Activated naive CD8-positive, alpha-beta T cell treated with anti-CD3 and anti-CD28 coated beads, Interleukin-2, amount 50 U/mL, for 24 hours (primary cell): Measurements from ENCODE around the gene ZFP90.
"Not testable (repeated sequence)": the region's sequence is repeated elsewhere in the genome, so short reads cannot be mapped to it uniquely, and the experiment has no call there.

Source experiments
- ATAC-seq: fragments of 150-1000 bp; cut with Tn5 transposase; one replicate; pipeline ENCODE4 v1.10.0; 2021
- DNase-seq: peaks from one replicate; pipeline ENCODE4 v3.0.0; 2021
- H3K27ac Mint-ChIP-seq: one replicate; pipeline ENCODE4 v1.8.0; 2021; ENCODE audit warnings: mild to moderate bottlenecking, mixed read lengths
- H3K27me3 Mint-ChIP-seq: one replicate; pipeline ENCODE4 v1.8.0; 2021; ENCODE audit warnings: mixed read lengths
- H3K36me3 Mint-ChIP-seq: one replicate; pipeline ENCODE4 v1.8.0; 2021; ENCODE audit warnings: low read depth, mixed read lengths
- H3K4me1 Mint-ChIP-seq: one replicate; pipeline ENCODE4 v1.8.0; 2021; ENCODE audit warnings: mixed read lengths
- H3K4me3 Mint-ChIP-seq: one replicate; pipeline ENCODE4 v1.8.0; 2021; ENCODE audit warnings: mild to moderate bottlenecking, moderate library complexity, mixed read lengths
- H3K9me3 Mint-ChIP-seq: one replicate; pipeline ENCODE4 v1.8.0; 2021; ENCODE audit warnings: mixed read lengths

The ZFP90 gene

DNA sequence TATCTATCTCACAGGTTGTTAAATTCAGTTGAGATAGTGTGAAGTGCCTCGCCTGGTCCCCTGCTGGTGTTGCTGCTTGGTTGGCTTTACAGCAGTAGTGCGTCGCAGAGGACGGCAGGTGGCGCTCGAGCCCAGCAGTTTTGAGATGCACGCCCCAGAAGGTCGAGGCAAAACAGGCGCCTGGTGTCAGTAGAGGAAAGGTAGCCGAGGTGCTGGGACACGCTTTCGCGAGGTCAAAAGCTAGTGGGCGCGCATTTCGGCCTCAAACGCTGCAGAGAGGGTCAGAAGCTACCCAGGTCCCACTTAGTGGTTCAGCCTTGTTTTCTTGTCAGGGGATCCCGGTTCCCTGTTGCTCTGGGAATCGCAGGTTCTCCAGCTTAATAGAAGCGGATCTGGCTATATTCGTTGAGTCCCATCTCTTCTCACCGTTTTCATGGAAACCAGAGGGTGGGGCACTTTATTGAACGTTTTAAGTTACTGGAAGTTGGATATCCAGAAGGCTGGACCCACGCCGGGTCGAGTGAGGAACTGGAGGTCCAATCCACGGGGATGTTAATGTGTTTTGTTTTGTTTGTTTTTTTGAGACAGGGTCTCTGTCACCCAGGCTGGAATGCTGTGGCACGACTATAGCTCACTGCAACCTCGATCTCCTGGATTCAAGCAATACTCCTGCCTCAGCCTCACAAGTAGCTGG is 10.3 kb upstream of the ZFP90 start:
- peak overlapping the region; percentile 35 for H3K27ac Mint-ChIP-seq
- DNase-seq, result peak; percentile 87

GRCh38 chr16:68529608-68529930 is 9.5 kb upstream of the ZFP90 start:
- Mint-ChIP-seq H3K27ac (peak overlapping the region; percentile 52), H3K4me3 (peak overlapping the region; percentile 77), H3K9me3 (peaks cover 9% of the 10 kb centered on the region), H3K36me3 (peaks cover 12% of the 10 kb centered on the region), H3K4me1 (peaks cover 17% of the 10 kb centered on the region), H3K27me3 (no peaks in the 10 kb centered on the region)
- DNase-seq, result no peak
- peak; percentile 41 for ATAC-seq

More for the DNA sequence above, 10.3 kb upstream of the ZFP90 start:
- peaks cover 6% of the 10 kb centered on the region for H3K9me3 Mint-ChIP-seq
- peaks cover 10% of the 10 kb centered on the region for H3K36me3 Mint-ChIP-seq
- peak overlapping the region; percentile 59 for H3K4me3 Mint-ChIP-seq
- no peaks in the 10 kb centered on the region for H3K27me3 Mint-ChIP-seq
- ATAC-seq, result peak; percentile 82
- H3K4me1 Mint-ChIP-seq, result peaks cover 17% of the 10 kb centered on the region

DNA sequence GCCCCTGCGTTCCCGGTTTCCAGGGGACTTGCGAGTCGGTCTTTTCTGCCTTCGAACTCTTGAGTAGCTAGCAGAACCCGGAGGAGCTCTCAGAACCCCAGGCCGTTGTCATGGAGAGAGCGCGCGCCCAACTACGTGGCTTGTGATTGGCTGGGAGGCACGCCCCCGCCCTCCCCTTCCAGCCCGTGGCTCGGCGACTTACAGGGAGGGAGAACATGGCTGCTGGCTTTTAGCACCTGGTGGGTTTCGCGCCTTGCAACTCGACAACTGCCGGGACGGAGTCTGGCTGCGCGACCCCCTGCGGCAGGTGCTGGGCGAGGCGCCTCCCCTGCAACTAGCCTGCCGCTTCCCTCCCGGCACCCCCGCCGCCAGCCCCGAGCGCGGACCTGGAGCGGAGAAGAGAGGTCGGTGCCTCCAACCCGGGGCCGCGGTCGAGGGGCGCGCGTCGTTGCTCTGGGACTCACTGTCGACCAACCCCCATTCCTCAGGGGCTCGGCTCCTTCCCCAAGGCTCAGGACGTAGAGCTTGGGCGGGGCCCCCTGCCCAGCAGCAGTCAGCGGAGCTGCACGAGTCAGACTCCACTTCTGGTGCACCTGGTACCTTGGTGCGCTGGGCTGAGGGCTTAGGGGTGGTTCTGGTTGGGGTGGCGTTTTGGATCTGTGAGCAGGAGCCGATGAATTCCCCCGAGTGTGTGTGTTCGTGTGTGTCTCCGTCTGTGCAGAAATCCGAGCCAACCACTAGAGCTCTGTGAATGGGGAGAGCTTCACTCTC is 9.0 kb upstream of the ZFP90 start:
- Mint-ChIP-seq H3K4me3 (peak overlapping the region; percentile 77), H3K9me3 (peaks cover 9% of the 10 kb centered on the region), H3K27ac (peak overlapping the region; percentile 52), H3K4me1 (peaks cover 17% of the 10 kb centered on the region), H3K27me3 (no peaks in the 10 kb centered on the region), H3K36me3 (peaks cover 12% of the 10 kb centered on the region)
- peak; percentile 90 for ATAC-seq
- peak; percentile 87 for DNase-seq

- ATAC-seq (no peak), DNase-seq (no peak)
- H3K27me3 Mint-ChIP-seq, result no peaks in the 10 kb centered on the region
- H3K4me3 Mint-ChIP-seq, result no peak overlapping the region
- peaks cover 9% of the 10 kb centered on the region for H3K9me3 Mint-ChIP-seq
- peaks cover 16% of the 10 kb centered on the region for H3K36me3 Mint-ChIP-seq
- H3K27ac Mint-ChIP-seq, result no peak overlapping the region
- H3K4me1 Mint-ChIP-seq, result peaks cover 17% of the 10 kb centered on the region
Measured at GRCh38 chr16:68533937-68534336, 5.2 kb upstream of the ZFP90 start.

- Mint-ChIP-seq H3K27me3 (no peaks in the 10 kb centered on the region), H3K27ac (no peak overlapping the region), H3K4me3 (no peak overlapping the region), H3K4me1 (peaks cover 15% of the 10 kb centered on the region), H3K36me3 (peaks cover 20% of the 10 kb centered on the region), H3K9me3 (peaks cover 9% of the 10 kb centered on the region)
- DNase-seq, result no peak
- ATAC-seq, result no peak
Measured at GRCh38 chr16:68535331-68535730, 3.8 kb upstream of the ZFP90 start.

DNA sequence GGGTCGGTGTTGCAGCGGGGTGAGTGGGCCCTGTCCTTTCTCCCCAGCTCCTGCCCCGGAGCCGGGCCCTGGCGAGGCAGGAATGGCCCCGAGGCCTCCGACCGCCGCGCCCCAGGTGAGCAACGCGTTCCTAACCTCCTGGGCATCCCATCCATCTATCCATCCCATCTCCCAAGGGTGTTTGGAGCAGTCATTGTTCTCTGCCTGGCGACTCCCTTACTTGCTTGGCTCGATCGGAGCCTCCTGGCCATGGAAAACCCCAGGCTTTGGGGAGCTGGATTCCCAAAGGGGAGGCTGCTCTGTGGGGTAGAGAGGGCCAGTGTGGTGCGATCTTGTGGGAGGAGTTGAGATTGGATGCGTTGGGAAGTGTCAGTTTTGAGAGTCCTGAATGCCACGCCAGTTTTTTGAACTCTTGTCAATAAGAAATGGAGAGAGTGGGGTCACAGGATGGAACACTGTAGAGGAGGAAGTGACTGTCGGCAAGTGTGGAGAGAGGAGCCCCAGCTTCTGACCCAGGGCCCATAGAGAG is 684 bp downstream of the ZFP90 start:
- Mint-ChIP-seq H3K4me1 (peaks cover 16% of the 10 kb centered on the region), H3K27ac (peak overlapping the region; percentile 85), H3K4me3 (peak overlapping the region; percentile 91), H3K9me3 (no peaks in the 10 kb centered on the region), H3K36me3 (peaks cover 38% of the 10 kb centered on the region), H3K27me3 (no peaks in the 10 kb centered on the region)
- DNase-seq (peak; percentile 10), ATAC-seq (peak; percentile 35)

- DNase-seq, result no peak
- Mint-ChIP-seq H3K9me3 (peaks cover 34% of the 10 kb centered on the region), H3K4me3 (no peak overlapping the region), H3K27ac (no peak overlapping the region), H3K27me3 (no peaks in the 10 kb centered on the region), H3K4me1 (peaks cover 8% of the 10 kb centered on the region), H3K36me3 (peaks cover 80% of the 10 kb centered on the region)
- ATAC-seq, result no peak
Measured at GRCh38 chr16:68548947-68549346, 9.9 kb downstream of the ZFP90 start.

DNA sequence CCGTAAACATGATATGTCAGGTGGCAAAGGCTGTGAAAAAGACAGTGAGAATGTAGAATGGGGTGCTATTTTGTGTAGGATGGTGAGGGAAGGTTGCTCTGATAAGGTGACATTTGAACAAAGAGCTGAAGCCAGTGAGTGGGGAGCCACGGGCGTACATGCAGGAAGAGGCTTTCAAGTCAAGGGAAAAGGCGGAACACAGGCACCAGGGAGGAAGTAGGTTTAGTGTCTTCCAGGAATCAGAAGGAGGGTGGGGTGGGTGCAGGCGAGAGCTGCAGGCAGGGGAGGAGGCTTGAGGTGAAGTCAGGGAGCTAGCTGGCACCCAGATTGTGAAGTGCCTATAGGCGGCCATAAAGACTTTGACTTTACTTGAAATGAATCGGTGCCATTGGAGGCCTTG is 14.1 kb downstream of the ZFP90 start:
- peaks cover 8% of the 10 kb centered on the region for H3K4me1 Mint-ChIP-seq
- H3K36me3 Mint-ChIP-seq, result peaks cover 90% of the 10 kb centered on the region
- DNase-seq (no peak), ATAC-seq (no peak)
- peaks cover 68% of the 10 kb centered on the region for H3K9me3 Mint-ChIP-seq
- H3K27ac Mint-ChIP-seq, result no peak overlapping the region
- no peak overlapping the region for H3K4me3 Mint-ChIP-seq
- no peaks in the 10 kb centered on the region for H3K27me3 Mint-ChIP-seq

GRCh38 chr16:68560341-68560740 is 21.2 kb downstream of the ZFP90 start:
- DNase-seq, ATAC-seq, H3K27me3 Mint-ChIP-seq, H3K27ac Mint-ChIP-seq, H3K4me3 Mint-ChIP-seq, H3K4me1 Mint-ChIP-seq: not testable (repeated sequence)
- Mint-ChIP-seq H3K9me3 (peaks cover 86% of the 10 kb centered on the region), H3K36me3 (peaks cover 98% of the 10 kb centered on the region)

- H3K9me3 Mint-ChIP-seq, result peaks cover 83% of the 10 kb centered on the region
- no peak for DNase-seq
- H3K27ac Mint-ChIP-seq, result no peak overlapping the region
- H3K27me3 Mint-ChIP-seq, result no peaks in the 10 kb centered on the region
- no peak overlapping the region for H3K4me3 Mint-ChIP-seq
- H3K4me1 Mint-ChIP-seq, result no peaks in the 10 kb centered on the region
- H3K36me3 Mint-ChIP-seq, result peaks cover 87% of the 10 kb centered on the region
- ATAC-seq, result no peak
Measured at GRCh38 chr16:68563631-68564381, 24.7 kb downstream of the ZFP90 start.

GRCh38 chr16:68564382-68564985 is 25.4 kb downstream of the ZFP90 start:
- H3K27ac Mint-ChIP-seq, result no peak overlapping the region
- no peak overlapping the region for H3K4me3 Mint-ChIP-seq
- ATAC-seq (no peak), DNase-seq (no peak)
- H3K4me1 Mint-ChIP-seq, result no peaks in the 10 kb centered on the region
- no peaks in the 10 kb centered on the region for H3K27me3 Mint-ChIP-seq
- peaks cover 79% of the 10 kb centered on the region for H3K9me3 Mint-ChIP-seq
- H3K36me3 Mint-ChIP-seq, result peaks cover 83% of the 10 kb centered on the region

GRCh38 chr16:68574479-68574878 is 35.4 kb downstream of the ZFP90 start:
- DNase-seq (no peak), ATAC-seq (no peak)
- Mint-ChIP-seq H3K9me3 (peaks cover 69% of the 10 kb centered on the region), H3K36me3 (peaks cover 51% of the 10 kb centered on the region), H3K4me3 (no peak overlapping the region), H3K4me1 (no peaks in the 10 kb centered on the region), H3K27me3 (no peaks in the 10 kb centered on the region), H3K27ac (no peak overlapping the region)

DNA sequence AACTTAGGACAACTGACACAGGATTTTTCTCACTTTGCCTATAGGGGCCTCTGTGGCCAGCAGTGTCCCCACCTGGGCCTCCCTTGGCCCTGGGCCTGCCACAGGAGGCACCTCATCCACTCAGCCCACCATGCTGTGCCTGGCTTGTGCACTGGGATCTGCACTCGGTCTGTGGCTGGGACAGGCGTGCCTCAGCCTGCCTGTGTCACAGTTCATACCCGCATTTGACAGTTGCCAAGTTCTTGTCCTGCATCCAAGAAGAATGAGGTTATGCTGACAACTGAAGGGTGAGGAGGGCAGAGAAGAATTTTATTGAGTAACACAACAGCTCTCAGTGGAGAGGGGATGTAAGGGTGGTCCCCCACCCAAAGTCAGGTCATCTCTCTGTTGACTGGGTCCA is 36.0 kb downstream of the ZFP90 start:
- no peak overlapping the region for H3K27ac Mint-ChIP-seq
- ATAC-seq (no peak), DNase-seq (no peak)
- H3K36me3 Mint-ChIP-seq, result peaks cover 45% of the 10 kb centered on the region
- no peaks in the 10 kb centered on the region for H3K4me1 Mint-ChIP-seq
- H3K9me3 Mint-ChIP-seq, result peaks cover 65% of the 10 kb centered on the region
- H3K4me3 Mint-ChIP-seq, result no peak overlapping the region
- no peaks in the 10 kb centered on the region for H3K27me3 Mint-ChIP-seq

DNA sequence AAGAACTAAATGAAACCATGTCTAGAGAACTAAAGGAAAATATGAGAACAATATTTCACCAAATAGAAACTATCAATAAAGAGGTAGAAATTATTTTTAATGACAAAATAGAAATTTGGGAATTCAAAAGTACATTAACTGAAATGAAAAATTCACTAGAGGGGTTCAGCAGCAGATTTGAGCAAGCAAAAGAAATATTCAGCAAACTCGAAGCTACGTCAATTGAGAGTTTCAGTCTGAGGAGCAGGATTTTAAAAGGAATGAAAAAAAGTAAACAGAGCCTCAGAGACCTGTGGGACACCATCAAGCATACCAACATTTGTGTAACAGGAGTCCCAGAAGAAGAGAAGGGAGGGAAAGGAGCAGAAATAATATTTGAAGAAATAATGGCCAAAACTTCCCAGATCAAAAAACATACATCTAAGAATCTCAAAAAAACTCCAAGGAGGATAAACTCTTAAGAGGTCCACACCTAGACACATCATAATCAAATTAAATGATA is 38.3 kb downstream of the ZFP90 start:
- Mint-ChIP-seq H3K27ac (no peak overlapping the region), H3K9me3 (peaks cover 43% of the 10 kb centered on the region), H3K4me1 (no peaks in the 10 kb centered on the region), H3K4me3 (no peak overlapping the region), H3K27me3 (no peaks in the 10 kb centered on the region), H3K36me3 (peaks cover 33% of the 10 kb centered on the region)
- DNase-seq (no peak), ATAC-seq (no peak)
